ENCODE measurements around the gene ZNF438. TPM values are rescaled to one million over a fixed set of nuclear protein-coding genes. Genes with fewer than 3 reads are reported as not detected.

Gene ZNF438
- polyA plus RNA-seq, 1 experiment: 5.0 TPM

GRCh38 chr10:30970760-30971460, 60.8 kb downstream of the ZNF438 start:
- Histone ChIP-seq H3K27me3 (ENCODE audit: control insufficient read depth, insufficient read depth, low read length) (no peaks in the 10 kb centered on the region), H3K9me3 (ENCODE audit: control insufficient read depth, insufficient read depth, low read length) (no peaks in the 10 kb centered on the region), H3K4me3 (ENCODE audit: low read depth, low read length) (no peak overlapping the region), H3K27ac (ENCODE audit: low read depth, low read length) (no peak overlapping the region)
- DNase-seq (ENCODE audit: low read depth, low spot score): no peak
- ChIA-PET POLR2A (no interaction called here), CTCF (no interaction called here)
- TF ChIP-seq CTCF (IDR thresholded peaks at IDR 0.05; ENCODE audit: low read depth, low read length): no peak

- no peaks in the 10 kb centered on the region for H3K9me3 ChIP-seq (ENCODE audit: control insufficient read depth, insufficient read depth, low read length)
- CTCF ChIA-PET: interaction anchor here (0.6 kb wide), 1 partner anchor 619 kb away, joined by 6 read pairs; the partner anchor contains the start of gene MTPAP
- no peak for TF ChIP-seq CTCF (IDR thresholded peaks at IDR 0.05; ENCODE audit: low read depth, low read length)
- DNase-seq (ENCODE audit: low read depth, low spot score): no peak
- no peak overlapping the region for H3K4me3 ChIP-seq (ENCODE audit: low read depth, low read length)
- no peaks in the 10 kb centered on the region for H3K27me3 ChIP-seq (ENCODE audit: control insufficient read depth, insufficient read depth, low read length)
- H3K27ac ChIP-seq (ENCODE audit: low read depth, low read length): no peak overlapping the region
- POLR2A ChIA-PET: no interaction called here
Measured at GRCh38 chr10:30968711-30969110, 63.0 kb downstream of the ZNF438 start.

GRCh38 chr10:30967650-30968410, 63.8 kb downstream of the ZNF438 start:
- Histone ChIP-seq H3K27ac (ENCODE audit: low read depth, low read length) (no peak overlapping the region), H3K4me3 (ENCODE audit: low read depth, low read length) (no peak overlapping the region), H3K9me3 (ENCODE audit: control insufficient read depth, insufficient read depth, low read length) (no peaks in the 10 kb centered on the region), H3K27me3 (ENCODE audit: control insufficient read depth, insufficient read depth, low read length) (no peaks in the 10 kb centered on the region)
- no peak for TF ChIP-seq CTCF (IDR thresholded peaks at IDR 0.05; ENCODE audit: low read depth, low read length)
- ChIA-PET CTCF (no interaction called here), POLR2A (no interaction called here)
- DNase-seq (ENCODE audit: low read depth, low spot score): no peak

GRCh38 chr10:30963992-30964930, 67.4 kb downstream of the ZNF438 start:
- ChIA-PET CTCF (no interaction called here), POLR2A (no interaction called here)
- no peak for DNase-seq (ENCODE audit: low read depth, low spot score)
- Histone ChIP-seq H3K9me3 (ENCODE audit: control insufficient read depth, insufficient read depth, low read length) (no peaks in the 10 kb centered on the region), H3K27ac (ENCODE audit: low read depth, low read length) (no peak overlapping the region), H3K27me3 (ENCODE audit: control insufficient read depth, insufficient read depth, low read length) (no peaks in the 10 kb centered on the region), H3K4me3 (ENCODE audit: low read depth, low read length) (no peak overlapping the region)
- TF ChIP-seq CTCF (IDR thresholded peaks at IDR 0.05; ENCODE audit: low read depth, low read length): no peak
